GM19025 (cell line): ENCODE results near the gene TSEN15.
A peak's percentile ranks its signal among the peaks of the same experiment; 100 is the strongest.

Experiments used
- ATAC-seq: cut with Tn5 transposase; IDR thresholded peaks from one replicate; pipeline ENCODE4 v1.9.1; 2021; ENCODE audit warnings: mild to moderate bottlenecking, low read depth, moderate library complexity; ENCODE audit not compliant: unreplicated experiment

TSEN15 gene

DNA sequence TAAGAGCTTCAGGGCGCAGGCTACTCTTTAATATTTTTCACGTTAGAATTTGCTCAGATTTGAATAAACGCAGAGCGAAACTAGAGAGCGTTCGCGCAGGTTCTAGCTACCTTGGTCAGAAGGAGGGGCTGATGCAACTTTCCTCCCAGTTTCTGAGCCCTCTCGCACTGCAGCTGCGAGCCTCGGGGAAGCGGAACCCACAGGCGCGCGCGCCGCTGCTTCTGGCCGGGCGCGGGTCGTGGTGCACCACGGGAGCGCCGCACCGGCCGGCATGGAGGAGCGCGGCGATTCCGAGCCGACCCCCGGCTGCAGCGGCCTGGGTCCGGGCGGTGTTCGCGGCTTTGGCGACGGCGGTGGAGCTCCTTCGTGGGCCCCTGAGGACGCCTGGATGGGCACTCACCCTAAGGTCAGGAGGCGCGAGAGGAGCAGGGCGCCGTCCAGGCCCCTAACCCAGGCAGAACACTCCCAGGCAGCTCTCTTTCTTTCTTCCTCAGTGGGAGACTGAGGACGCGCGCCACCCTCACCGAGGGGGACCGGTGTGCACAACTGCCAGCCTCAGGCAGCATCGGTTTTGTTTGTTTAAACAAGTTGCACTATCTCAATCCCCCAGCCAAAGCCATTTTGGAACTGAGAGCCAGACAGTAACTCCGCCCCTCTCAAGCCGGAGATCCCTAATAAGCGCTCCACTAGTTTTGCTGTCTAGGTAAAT lies at the start of gene TSEN15:
TSEN15 (plus strand) TSS at position 246 of the 709 bp plus-strand sequence; CDS start at position 272, 26 bp downstream.
- peak; percentile 98 for ATAC-seq

GRCh38 chr1:184002071-184002470 lies 49.5 kb upstream of the TSEN15 start:
- ATAC-seq: no peak

DNA sequence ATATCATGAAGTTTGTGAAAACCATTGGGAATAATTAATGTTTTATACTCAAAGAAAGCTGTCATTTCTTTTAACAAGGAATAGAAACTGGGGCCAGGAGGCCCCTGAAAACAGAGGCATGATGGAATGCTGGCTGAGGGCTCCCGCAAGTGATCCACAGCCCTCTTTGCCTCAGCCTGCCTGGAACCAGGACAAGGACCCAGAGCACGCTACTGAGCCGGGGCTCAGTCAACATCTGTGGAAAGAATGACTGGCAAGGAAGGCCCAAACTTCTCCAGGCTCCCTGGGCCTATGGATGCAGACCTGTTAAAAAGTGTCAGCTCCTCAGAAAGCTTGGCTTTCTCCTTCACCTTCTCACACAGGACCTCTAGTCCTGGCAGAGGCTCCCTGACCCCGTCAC lies 46.6 kb upstream of the TSEN15 start:
- ATAC-seq: no peak

- ATAC-seq: no peak
These were observed 46.0 kb upstream of the TSEN15 start for GRCh38 chr1:184005506-184005905.

DNA sequence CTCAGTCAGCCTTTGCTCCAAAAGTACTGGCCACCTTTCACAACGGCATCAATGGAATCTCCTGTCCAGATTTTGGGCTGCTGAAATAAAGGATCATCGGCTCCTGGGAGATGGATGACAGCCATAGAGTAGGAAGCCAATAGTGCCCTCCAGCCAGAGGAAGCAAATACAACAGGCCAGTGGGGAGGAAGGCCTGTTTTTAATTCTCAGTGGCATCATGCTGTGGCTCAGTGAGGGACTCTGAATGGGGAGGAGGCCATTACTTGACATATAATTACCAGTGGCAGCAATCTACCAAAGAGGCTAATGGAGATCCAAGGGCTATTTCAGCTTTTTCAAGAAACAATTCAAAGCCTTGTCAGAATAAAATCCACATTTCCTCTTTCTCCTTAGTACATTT lies 40.7 kb upstream of the TSEN15 start:
- ATAC-seq: no peak

DNA sequence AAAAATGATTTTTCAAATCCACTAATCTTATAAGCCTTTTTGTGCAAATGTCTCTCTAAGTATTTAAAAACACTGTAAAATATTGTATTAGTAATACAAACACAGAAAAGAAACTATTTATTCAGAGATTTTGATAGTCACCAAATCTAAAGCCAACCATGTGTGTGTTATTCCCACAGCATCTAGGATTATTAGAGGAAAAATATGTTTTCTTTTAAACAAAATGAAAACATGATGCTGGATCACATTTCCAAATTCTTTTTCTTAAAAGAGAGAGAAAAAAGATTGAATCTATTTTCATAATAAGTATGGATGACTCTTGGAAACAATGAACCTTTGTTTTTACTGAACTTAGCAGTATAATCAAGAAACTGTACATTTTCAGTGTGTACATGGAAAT lies 39.3 kb upstream of the TSEN15 start:
- no peak for ATAC-seq

- ATAC-seq: no peak
These were observed 37.3 kb upstream of the TSEN15 start for GRCh38 chr1:184014271-184014670.

DNA sequence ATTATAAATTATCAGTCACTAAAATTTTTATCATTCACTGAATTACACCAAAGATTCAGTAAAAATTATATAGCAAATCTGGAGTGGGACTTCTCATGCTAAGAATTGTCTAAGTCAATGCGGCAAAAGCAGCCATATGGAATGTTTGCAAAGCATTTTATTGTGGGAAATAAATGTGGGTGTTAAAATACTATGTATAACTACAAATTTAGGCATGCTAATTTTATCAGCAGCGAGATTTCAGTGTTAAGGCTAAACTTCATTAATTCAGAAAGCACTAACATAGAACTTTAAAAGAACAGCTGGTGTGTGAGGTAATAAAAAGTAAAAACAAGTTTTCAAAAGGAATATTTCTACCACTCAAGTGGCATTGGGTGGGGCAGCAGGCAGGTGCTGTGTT lies 35.4 kb upstream of the TSEN15 start:
- no peak for ATAC-seq

DNA sequence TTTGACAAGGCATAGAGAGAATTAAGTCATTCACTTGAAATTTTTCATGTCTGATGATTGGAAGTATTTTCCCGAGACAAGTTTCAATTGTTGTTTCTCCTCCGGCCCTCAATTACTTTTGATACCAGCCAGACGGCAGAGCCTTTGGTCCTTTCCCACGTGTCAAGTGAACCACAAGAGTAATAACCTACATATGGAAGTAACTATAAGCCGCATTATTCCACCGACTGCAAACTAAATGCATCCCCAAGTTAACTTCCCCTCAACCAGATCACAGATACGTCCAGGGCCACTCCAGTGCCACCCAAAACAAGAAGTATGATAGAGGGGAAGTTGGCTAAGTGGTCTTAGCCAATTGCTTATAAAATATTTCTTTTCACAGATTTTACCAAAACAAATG lies 34.2 kb upstream of the TSEN15 start:
- no peak for ATAC-seq

- no peak for ATAC-seq
These were observed 32.9 kb upstream of the TSEN15 start for GRCh38 chr1:184018622-184019021.

DNA sequence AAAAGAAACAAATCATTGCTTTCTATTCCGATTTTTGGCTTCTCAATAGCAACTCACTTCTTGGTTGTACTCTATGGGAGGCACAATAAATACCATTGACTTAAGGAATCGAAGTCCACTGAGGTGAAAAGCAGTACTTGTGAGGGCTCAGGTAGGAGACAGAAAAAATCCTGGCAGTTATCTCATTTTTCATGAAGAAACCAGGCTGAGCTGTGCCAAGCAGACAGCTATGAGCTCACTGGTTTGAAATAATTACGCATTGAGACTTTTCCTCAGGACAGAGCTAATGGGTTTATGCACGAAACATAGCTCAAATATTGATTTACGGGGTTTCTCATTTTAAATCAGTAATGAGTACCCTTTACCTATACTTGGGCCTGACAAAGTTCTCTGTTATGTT lies 32.5 kb upstream of the TSEN15 start:
- no peak for ATAC-seq

DNA sequence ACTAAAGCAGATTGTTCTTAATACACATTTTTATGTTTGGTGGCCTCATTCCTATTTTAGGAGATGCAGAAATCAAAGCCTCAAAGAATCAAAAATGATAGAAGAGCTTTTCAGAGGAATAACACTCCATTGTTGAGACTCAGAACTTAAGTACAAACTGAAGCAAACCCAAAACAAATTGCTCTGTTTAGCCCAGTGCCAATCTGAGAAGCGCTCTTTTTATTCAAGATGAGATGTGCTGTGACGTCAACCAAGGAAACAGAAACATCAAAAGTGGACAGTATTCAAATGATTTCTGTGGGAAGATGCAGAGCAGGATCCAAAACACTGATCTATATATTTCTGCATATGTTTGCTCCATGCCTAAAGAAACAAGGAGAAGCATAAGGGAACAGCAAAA lies 32.0 kb upstream of the TSEN15 start:
- no peak for ATAC-seq

- ATAC-seq: no peak
These were observed 31.2 kb upstream of the TSEN15 start for GRCh38 chr1:184020328-184020727.

GRCh38 chr1:184020855-184021254 lies 30.7 kb upstream of the TSEN15 start:
- ATAC-seq: no peak

GRCh38 chr1:184021728-184022127 lies 29.8 kb upstream of the TSEN15 start:
- ATAC-seq: no peak

DNA sequence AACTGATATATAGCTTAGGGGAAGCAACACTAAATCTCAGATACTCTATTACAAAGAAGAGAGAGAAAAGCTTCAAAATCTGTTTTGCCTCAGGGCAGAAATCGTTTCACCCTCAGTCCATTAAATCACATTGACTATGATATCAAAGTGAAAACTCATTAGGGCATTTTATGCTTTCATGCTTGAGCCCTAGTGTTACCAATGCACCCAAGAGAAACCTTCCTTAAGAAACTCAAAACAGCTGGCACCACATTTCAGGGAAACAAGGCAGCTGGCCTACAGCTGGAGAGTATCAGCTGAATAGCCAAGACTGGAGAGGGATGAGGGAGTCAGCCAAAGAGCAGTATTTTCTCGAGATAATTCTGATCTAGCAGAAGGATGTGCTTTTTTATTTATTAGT lies 28.9 kb upstream of the TSEN15 start:
- no peak for ATAC-seq

- ATAC-seq: no peak
These were observed 28.4 kb upstream of the TSEN15 start for GRCh38 chr1:184023171-184023570.

GRCh38 chr1:184025242-184025675 lies 26.3 kb upstream of the TSEN15 start:
- no peak for ATAC-seq

DNA sequence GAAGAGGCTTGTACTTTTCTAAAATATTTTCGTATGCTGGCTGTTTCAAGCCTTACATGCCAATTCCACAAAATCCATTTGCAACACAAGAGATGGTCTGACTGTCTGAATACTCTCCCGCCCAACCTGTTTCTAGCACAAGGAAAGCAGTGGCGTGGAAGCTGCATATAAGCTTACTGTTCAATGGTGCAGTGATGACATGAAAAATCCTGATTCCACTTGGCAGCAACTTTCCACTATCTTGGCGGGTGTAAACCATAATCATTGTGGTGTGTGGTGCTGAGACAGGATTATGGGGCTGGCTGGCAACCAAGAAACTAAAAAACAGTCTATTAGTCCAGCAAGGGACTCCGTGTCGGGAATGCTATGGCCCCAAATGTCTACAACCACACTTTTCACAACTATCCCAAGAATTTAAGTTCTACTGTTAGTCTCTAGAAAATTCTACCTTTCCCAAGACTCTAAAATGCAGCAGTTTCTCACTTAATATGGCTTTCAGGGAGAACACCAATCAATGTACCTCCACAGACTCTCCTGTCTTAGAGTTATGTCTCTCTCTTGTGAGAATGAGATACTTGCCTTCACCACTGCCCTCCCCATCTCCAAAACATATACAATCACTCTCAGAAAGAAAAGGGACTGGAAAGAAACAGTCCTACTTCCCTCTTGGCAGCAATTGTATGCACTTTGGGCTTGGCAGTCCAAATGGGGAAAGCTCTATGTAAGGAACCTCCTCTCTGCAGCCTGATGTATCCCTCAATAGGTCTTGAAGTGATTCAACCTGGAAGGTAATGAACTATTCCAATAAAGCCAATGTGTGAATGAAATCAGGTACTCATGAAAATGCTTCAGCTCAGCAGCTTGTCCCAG lies 23.5 kb upstream of the TSEN15 start:
- ATAC-seq: no peak

DNA sequence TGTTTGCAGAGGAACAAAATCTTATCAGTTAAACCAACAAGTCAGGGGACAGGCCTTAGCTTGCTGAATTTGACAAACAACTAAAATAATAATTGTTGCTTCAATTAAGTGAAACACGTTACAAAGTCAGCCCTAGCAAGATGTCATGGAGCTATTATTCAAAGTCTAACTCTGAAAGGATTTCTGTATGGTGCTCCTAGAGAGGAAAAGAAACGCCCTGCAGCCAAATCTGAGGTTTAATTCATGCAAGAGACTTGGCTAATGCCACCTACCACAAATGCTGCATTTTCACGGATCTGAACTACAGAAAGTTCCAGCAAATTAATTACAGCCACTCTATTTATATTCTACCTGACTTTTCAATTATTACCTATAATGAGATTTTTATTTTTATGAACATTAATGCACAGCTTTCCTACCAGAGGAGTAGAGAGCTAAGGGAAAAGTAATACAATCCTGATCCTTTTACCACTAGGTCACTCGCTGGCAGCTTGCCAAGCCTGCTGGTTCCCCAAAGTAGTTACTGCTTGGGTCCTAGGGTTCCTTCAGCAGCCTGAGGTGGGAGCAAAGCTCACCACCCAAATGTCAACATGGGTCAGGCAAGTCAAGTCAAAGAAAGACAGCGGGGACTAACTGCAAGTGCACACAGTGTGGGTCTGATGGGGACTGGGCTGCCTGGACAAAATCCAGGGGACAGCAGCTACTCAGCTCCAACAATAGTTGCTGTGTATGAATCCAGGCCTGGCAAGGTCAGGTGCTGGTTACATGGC lies 22.5 kb upstream of the TSEN15 start:
- ATAC-seq: no peak

DNA sequence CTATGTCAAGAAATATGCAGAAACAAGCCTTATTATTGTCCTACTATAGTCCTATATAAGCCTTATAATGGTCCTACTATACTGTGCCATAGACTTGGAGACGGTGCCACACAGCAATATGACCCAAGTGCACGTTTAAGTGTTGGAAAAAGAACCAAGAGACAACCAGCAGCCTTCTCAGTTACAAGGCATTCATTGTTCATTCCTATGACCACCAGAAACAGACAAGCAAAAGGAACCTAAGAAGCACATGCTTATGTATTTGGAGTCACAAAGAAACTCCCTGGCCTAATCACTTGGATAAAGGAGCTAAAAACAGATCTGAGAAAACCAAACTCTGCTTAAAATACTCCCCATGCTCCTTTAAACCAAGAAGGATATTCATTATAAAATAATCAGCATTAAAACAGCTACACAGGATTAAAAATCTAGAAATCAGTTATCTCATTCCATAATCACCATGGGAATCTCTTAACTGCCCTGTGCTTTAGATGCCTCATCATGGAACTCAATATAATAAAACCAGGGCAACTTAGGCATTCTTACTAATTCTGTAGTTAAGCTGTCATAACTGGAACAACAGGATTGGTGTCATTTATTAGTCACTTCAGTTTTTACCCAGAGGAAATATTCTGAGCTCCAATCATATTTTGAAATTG lies 21.0 kb upstream of the TSEN15 start:
- ATAC-seq: no peak
